Hepatocyte (in vitro differentiated cells): Measurements from ENCODE around the gene LCN1. TPM values are rescaled to one million over a fixed set of nuclear protein-coding genes. Genes with fewer than 3 reads are reported as not detected.

Experiments used
- DNase-seq: peaks from one replicate; pipeline ENCODE4 v3.0.0-alpha.2; 2016; ENCODE audit warnings: low spot score
- H2AFZ ChIP-seq: fragments of 200-600 bp; sonication (generic); 2 replicates; pipeline ENCODE4 v1.6.0; 2016; ENCODE audit warnings: antibody characterized with exemption, mild to moderate bottlenecking
- H3K27ac ChIP-seq: fragments of 200-600 bp; sonication (generic); 2 replicates; pipeline ENCODE4 v1.5.1; 2016; ENCODE audit warnings: mild to moderate bottlenecking
- H3K27me3 ChIP-seq: fragments of 200-600 bp; sonication (generic); 2 replicates; pipeline ENCODE4 v1.6.1; 2016
- H3K36me3 ChIP-seq: fragments of 200-600 bp; sonication (generic); replicated peaks from 2 replicates; pipeline ENCODE4 v1.5.1; 2016; ENCODE audit warnings: low read depth; ENCODE audit not compliant: insufficient read depth
- H3K4me1 ChIP-seq: fragments of 200-600 bp; sonication (generic); 2 replicates; pipeline ENCODE4 v1.5.1; 2016; ENCODE audit warnings: mild to moderate bottlenecking, moderate library complexity; ENCODE audit not compliant: insufficient read depth
- H3K4me2 ChIP-seq: fragments of 200-600 bp; sonication (generic); 2 replicates; pipeline ENCODE4 v1.6.0; 2016
- H3K4me3 ChIP-seq: fragments of 200-600 bp; sonication (generic); 2 replicates; pipeline ENCODE4 v1.5.1; 2016; ENCODE audit warnings: mild to moderate bottlenecking
- H3K79me2 ChIP-seq: fragments of 200-600 bp; sonication (generic); 2 replicates; pipeline ENCODE4 v1.6.0; 2017; ENCODE audit warnings: mild to moderate bottlenecking
- H3K9me2 ChIP-seq: fragments of 200-600 bp; sonication (generic); replicated peaks from 2 replicates; pipeline ENCODE4 v1.6.0; 2017; ENCODE audit warnings: mild to moderate bottlenecking; ENCODE audit not compliant: insufficient read depth
- H3K9me3 ChIP-seq: fragments of 200-600 bp; sonication (generic); 2 replicates; pipeline ENCODE4 v1.5.1; 2016; ENCODE audit warnings: low read depth, mild to moderate bottlenecking
- H4K20me1 ChIP-seq: fragments of 200-600 bp; sonication (generic); 2 replicates; pipeline ENCODE4 v1.6.0; 2016; ENCODE audit warnings: mild to moderate bottlenecking; ENCODE audit not compliant: insufficient read depth, poor library complexity, severe bottlenecking
- EZH2 ChIP-seq: fragments of 200-600 bp; sonication (generic); IDR thresholded peaks from 2 replicates; pipeline ENCODE4 v1.6.1; 2016; ENCODE audit warnings: antibody characterized with exemption, mild to moderate bottlenecking, borderline replicate concordance
- EZH2phosphoT487 ChIP-seq: fragments of 200-600 bp; sonication (generic); IDR thresholded peaks from one replicate; pipeline ENCODE4 v1.6.1; 2018; ENCODE audit warnings: antibody characterized with exemption, mild to moderate bottlenecking, low read depth, moderate library complexity; ENCODE audit not compliant: unreplicated experiment, severe bottlenecking
- WGBS: methylation state at CpG from one replicate; pipeline ENCODE4 v1.1.6; 2016; ENCODE audit warnings: low lambda C conversion rate; ENCODE audit errors: missing lambda C conversion rate; 5-methylcytosine and 5-hydroxymethylcytosine counted together
- polyA plus RNA-seq: library from polyadenylated mRNA; unstranded; fragments of >200 nt; fragmentation: Nextera tagmentation; extraction: Ambion mirVana; gene quantifications from 2 replicates; pipeline ENCODE4 v1.2.1, GENCODE V29; 2016
- total RNA-seq: library from RNA; depleted of rRNA; stranded (reverse); fragments of >200 nt; gene quantifications from 2 replicates; pipeline ENCODE4 v1.2.3, GENCODE V29; 2014
- TF ChIP-seq, protein P1 (sequence below): fragments of 200-600 bp; sonication (generic); IDR thresholded peaks from 2 replicates; pipeline ENCODE4 v1.5.1; 2016; ENCODE audit warnings: antibody characterized with exemption, mild to moderate bottlenecking; ENCODE audit not compliant: poor library complexity

The LCN1 gene
- total and polyA plus RNA-seq, 2 experiments from 2014 or later: not detected

DNA sequence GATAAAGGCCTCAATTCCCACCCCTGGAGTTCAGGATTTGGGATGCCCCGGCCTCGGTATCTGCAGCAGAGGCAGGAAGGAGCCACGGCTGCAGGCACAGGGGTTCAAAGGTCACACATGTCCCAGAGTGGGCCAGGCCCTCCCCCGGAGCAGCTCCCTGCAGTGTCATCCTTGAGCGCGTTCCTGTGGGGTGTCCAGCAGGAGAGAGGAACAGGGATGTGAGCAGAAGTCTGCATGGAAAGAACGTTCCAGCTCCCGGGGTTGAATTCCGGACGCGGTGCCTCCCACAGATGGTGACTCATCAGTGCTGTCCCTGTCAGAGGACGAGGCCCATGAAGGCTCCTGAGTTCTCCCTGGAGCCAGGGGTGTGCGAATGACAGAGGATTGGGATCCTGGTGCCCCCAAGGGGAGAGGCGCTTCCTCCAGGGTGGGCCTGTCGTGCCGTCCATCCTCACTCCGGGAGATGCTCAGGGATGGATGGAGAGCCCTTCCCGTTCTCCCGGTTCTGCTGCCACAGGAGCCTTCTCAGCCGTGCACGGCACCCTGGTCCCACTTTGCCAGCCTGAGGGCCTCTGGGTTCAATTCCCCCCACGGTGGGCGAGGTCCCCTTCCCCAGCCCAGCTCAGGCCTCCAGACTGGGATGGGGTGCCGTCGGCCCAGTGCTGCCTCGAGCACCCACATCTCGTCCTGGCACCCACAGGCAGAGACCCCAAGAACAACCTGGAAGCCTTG lies 3.1 kb downstream of the LCN1 start:
- DNase-seq: no peak

DNA sequence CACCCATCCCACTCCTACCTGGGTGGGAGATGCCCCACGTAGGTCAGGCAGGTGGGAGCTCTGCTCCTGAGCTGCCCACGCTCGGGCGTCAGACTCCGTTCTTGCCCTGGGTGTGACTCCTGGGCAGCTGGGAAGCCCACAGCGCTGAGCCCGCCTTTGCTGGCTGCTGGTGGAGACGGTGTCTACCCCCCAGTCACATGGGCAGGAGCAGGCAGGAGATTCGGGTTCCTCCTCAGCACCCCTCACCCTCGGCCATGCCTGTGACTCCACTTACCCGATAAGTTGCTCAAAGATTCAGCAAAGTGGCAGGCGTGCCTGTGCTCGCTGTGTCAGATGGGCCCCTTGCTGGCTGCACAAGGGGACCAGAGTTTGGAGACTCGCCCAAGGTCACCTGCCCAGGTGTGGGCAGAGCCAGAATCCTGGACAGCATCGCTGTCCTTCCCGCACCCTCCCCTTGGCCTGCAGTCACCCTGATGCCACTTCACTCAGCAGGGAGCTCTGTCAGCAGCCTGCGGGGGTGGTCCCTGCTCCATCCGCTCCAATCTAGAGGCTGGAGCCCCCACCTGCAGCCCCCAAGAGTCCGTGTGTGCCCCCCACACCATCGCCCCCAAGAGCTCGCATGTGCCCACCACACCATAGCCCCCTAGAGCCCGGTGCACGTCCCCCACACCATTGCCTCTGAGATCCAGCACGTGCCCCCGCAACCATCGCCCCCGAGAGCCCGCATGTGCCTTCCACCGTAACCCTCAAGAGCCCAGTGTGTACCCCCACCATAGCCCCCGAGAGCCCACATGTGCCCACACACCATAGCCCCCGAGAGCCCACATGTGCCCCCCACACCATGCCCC lies 4.2 kb downstream of the LCN1 start:
- no peaks in the 10 kb centered on the region for H3K27me3 ChIP-seq
- TF ChIP-seq, protein P1, sequence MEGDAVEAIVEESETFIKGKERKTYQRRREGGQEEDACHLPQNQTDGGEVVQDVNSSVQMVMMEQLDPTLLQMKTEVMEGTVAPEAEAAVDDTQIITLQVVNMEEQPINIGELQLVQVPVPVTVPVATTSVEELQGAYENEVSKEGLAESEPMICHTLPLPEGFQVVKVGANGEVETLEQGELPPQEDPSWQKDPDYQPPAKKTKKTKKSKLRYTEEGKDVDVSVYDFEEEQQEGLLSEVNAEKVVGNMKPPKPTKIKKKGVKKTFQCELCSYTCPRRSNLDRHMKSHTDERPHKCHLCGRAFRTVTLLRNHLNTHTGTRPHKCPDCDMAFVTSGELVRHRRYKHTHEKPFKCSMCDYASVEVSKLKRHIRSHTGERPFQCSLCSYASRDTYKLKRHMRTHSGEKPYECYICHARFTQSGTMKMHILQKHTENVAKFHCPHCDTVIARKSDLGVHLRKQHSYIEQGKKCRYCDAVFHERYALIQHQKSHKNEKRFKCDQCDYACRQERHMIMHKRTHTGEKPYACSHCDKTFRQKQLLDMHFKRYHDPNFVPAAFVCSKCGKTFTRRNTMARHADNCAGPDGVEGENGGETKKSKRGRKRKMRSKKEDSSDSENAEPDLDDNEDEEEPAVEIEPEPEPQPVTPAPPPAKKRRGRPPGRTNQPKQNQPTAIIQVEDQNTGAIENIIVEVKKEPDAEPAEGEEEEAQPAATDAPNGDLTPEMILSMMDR: no peak
- TF ChIP-seq EZH2 (no peak), EZH2phosphoT487 (no peak)
- no peak for DNase-seq
- H3K4me1 ChIP-seq: no peaks in the 10 kb centered on the region
- no peak overlapping the region for H3K27ac ChIP-seq
- no peaks in the 10 kb centered on the region for H3K9me3 ChIP-seq
- 88% methylated on average over 18 of the region's 31 CpGs for WGBS
- no peaks in the 10 kb centered on the region for H3K79me2 ChIP-seq
- no peaks in the 10 kb centered on the region for H3K9me2 ChIP-seq
- no peak overlapping the region for H3K4me2 ChIP-seq
- no peaks in the 10 kb centered on the region for H4K20me1 ChIP-seq
- H3K36me3 ChIP-seq: no peaks in the 10 kb centered on the region
- H2AFZ ChIP-seq: no peak overlapping the region
- H3K4me3 ChIP-seq: no peak overlapping the region

More for the DNA sequence above, 3.1 kb downstream of the LCN1 start:
- Histone ChIP-seq H3K9me3 (no peaks in the 10 kb centered on the region), H3K27me3 (no peaks in the 10 kb centered on the region), H3K36me3 (no peaks in the 10 kb centered on the region), H3K27ac (no peak overlapping the region), H3K4me2 (no peak overlapping the region), H3K4me1 (no peaks in the 10 kb centered on the region), H4K20me1 (no peaks in the 10 kb centered on the region), H2AFZ (no peak overlapping the region), H3K79me2 (no peaks in the 10 kb centered on the region), H3K9me2 (no peaks in the 10 kb centered on the region), H3K4me3 (no peak overlapping the region)
- TF ChIP-seq, protein P1: no peak
- TF ChIP-seq EZH2: no peak
- WGBS: 62% methylated on average over 21 of the region's 27 CpGs

DNA sequence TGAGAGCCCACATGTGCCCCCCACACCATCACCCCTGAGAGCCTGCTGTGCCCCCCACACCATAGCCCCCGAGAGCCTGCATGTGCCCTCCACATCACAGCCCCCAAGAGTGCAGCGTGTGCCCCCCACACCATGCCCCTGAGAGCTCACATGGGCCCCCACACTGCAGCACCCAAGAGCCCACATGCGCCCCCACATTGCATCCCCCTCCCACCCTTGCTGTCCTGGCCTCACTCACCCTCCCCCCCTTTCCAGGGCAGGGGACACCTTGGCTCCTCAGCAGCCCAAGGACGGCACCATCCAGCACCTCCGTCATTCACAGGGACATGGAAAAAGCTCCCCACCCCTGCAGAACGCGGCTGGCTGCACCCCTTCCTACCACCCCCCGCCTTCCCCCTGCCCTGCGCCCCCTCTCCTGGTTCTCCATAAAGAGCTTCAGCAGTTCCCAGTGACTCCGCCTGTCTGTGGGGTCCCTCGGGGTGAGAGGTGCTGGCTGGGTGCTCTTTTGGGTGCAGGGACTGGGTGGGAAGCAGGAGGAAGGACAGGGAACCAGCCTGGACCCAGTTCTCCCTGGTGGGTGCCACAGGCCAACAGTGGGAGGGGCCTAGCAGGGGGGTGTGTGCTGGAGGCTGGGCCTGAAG lies 5.0 kb downstream of the LCN1 start:
- Histone ChIP-seq H3K27me3 (no peaks in the 10 kb centered on the region), H2AFZ (no peak overlapping the region), H4K20me1 (no peaks in the 10 kb centered on the region), H3K36me3 (no peaks in the 10 kb centered on the region), H3K4me3 (no peak overlapping the region), H3K9me3 (no peaks in the 10 kb centered on the region), H3K4me1 (no peaks in the 10 kb centered on the region), H3K79me2 (no peaks in the 10 kb centered on the region), H3K27ac (no peak overlapping the region), H3K4me2 (no peak overlapping the region), H3K9me2 (no peaks in the 10 kb centered on the region)
- no peak for TF ChIP-seq EZH2
- TF ChIP-seq, protein P1: no peak
- TF ChIP-seq EZH2phosphoT487: no peak
- no peak for DNase-seq
- 89% methylated on average over 3 of the region's 11 CpGs for WGBS
